ENCODE data around the gene GTF3A.

DNA sequence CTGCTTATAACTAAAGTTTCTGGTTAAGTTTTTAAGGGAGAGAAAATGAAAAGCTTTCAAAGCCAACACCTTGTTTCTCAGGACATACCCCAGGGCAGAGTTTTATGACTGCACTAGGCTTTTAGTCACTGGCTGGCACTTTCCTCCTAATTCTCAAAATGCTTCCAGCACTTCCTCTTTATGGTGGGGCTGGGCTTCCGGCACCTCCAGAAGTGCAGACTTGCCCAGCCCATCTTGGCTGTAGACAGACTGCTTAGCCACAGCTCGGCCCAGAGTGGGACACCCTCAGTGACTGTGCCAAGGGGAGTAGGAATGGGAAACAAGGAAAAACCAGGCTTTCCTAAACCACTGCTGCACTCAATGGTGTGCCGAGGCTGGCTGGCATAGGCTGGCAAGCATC is 23.2 kb upstream of the GTF3A start:
- no peak for TF ChIP-seq RBFOX2 (IDR thresholded peaks at IDR 0.05; ENCODE audit: low read depth, low read length)
- TF ChIP-seq CTBP1 (IDR thresholded peaks at IDR 0.05; ENCODE audit: borderline replicate concordance), result no peak
- TF ChIP-seq U2AF2 (optimal IDR thresholded peaks at IDR 0.05; ENCODE audit: low read depth, low read length), result no peak
- TF ChIP-seq U2AF1 (optimal IDR thresholded peaks at IDR 0.05; ENCODE audit: low read depth, low read length), result no peak

Measured in K562 (cell line).